HCT116 (cell line): ENCODE results near the gene HNRNPU. TPM values are rescaled to one million over a fixed set of nuclear protein-coding genes. Genes with fewer than 3 reads are reported as not detected.

Source experiments
- ATAC-seq: fragments of 200-7000 bp; cut with Tn5 transposase; 2 replicates; pipeline ENCODE4 v1.9.1; 2020; ENCODE audit warnings: mild to moderate bottlenecking, moderate library complexity
- BruUV-seq: library from RNA; stranded (reverse); fragments of 400-500 nt; replicated peaks from 2 replicates; lab custom pipeline; 2021; lab: Mats Ljungman, UMichigan
- CTCF ChIA-PET: fragments of 300-600 bp; sonication (Branson Sonifier 250); formaldehyde crosslinking; loops from one replicate; lab custom pipeline; 2021; ENCODE audit warnings: antibody characterized with exemption; lab: Charles Lee
- POLR2A ChIA-PET: fragments of 300-600, 350-600 bp; sonication (Branson Sonifier 250); formaldehyde crosslinking; loops from one replicate; lab custom pipeline; 2021; ENCODE audit warnings: antibody characterized with exemption; lab: Charles Lee
- RAD21 ChIA-PET, 2 experiments: fragments of 300-600 bp; sonication (Branson Sonifier 250); formaldehyde crosslinking; loops; one replicate each; lab custom pipeline; 2023; ENCODE audit warnings: low total read pairs in 2 of 2; ENCODE audit not compliant: uncharacterized antibody in 2 of 2, unreplicated experiment in 2 of 2, low non-redundant PET in 1 of 2; lab: Charles Lee
- DNase-seq: peaks from one replicate; pipeline ENCODE4 v3.0.0-alpha.2; 2010; ENCODE audit warnings: low read depth, low spot score
- H2AFZ ChIP-seq: fragments of 200-600 bp; shearing (Covaris generic), sonication (generic); 2 replicates; pipeline ENCODE4 v1.6.1; 2017; ENCODE audit warnings: low read depth, mixed run types, mixed read lengths, antibody characterized with exemption, low read length; ENCODE audit not compliant: poor library complexity, severe bottlenecking
- H3K27ac ChIP-seq: 2 replicates; pipeline ENCODE4 v1.5.1; 2012; ENCODE audit warnings: low read depth, low read length
- H3K27me3 ChIP-seq: fragments of 200-600 bp; sonication (generic); 2 replicates; pipeline ENCODE4 v1.6.1; 2016; ENCODE audit warnings: mixed run types, low read length, mixed read lengths; ENCODE audit not compliant: insufficient read depth
- H3K36me3 ChIP-seq, 2 experiments: fragments of 200-500 bp in 1 of 2; fragments of 200-600 bp in 1 of 2; sonication (Bioruptor generic) in 1 of 2; sonication (generic) in 1 of 2; 2 replicates each; pipeline versions ENCODE4 v1.5.1 to v1.6.1; 2014 to 2016; ENCODE audit warnings: low read length in 2 of 2, inconsistent platforms in 1 of 2, mixed read lengths in 1 of 2, mixed run types in 1 of 2; ENCODE audit not compliant: insufficient read depth in 2 of 2, control insufficient read depth in 1 of 2
- H3K4me1 ChIP-seq, 2 experiments: fragments of 200-600 bp in 1 of 2; sonication (generic) in 1 of 2; 2 replicates each; pipeline versions ENCODE4 v1.5.1 to v1.6.1; 2012 to 2017; ENCODE audit warnings: low read length in 2 of 2, inconsistent platforms in 1 of 2, mild to moderate bottlenecking in 1 of 2, mixed read lengths in 1 of 2, mixed run types in 1 of 2, moderate library complexity in 1 of 2; ENCODE audit not compliant: insufficient read depth in 2 of 2, control insufficient read depth in 1 of 2
- H3K4me2 ChIP-seq: fragments of 200-600 bp; sonication (generic); 2 replicates; pipeline ENCODE4 v1.6.1; 2017; ENCODE audit warnings: mixed run types, low read length, mixed read lengths
- H3K4me3 ChIP-seq, 2 experiments: fragments of 200-600 bp in 1 of 2; sonication (generic) in 1 of 2; replicated peaks in 1 of 2; 2 replicates each; pipeline ENCODE4 v1.5.1; 2011 to 2016; ENCODE audit warnings: low read length in 2 of 2, control low read depth in 1 of 2, low read depth in 1 of 2, mild to moderate bottlenecking in 1 of 2, mixed read lengths in 1 of 2, mixed run types in 1 of 2
- H3K79me2 ChIP-seq: fragments of 200-600 bp; sonication (generic); 2 replicates; pipeline ENCODE4 v1.6.1; 2017; ENCODE audit warnings: mild to moderate bottlenecking, mixed run types, low read length, moderate library complexity, mixed read lengths; ENCODE audit not compliant: insufficient read depth
- H3K9ac ChIP-seq: fragments of 200-600 bp; sonication (generic); 2 replicates; pipeline ENCODE4 v1.6.1; 2016; ENCODE audit warnings: low read length, mixed read lengths
- H3K9me2 ChIP-seq: fragments of 200-600 bp; sonication (generic), shearing (Covaris generic); 2 replicates; pipeline ENCODE4 v1.6.1; 2017; ENCODE audit warnings: mixed run types, mild to moderate bottlenecking, moderate library complexity; ENCODE audit not compliant: insufficient read depth
- H3K9me3 ChIP-seq, 2 experiments: fragments of 200-500 bp in 1 of 2; fragments of 200-600 bp in 1 of 2; sonication (Bioruptor generic) in 1 of 2; sonication (generic) in 1 of 2; 2 replicates each; pipeline ENCODE4 v1.6.1; 2014 to 2017; ENCODE audit warnings: low read length in 2 of 2, mixed read lengths in 2 of 2, inconsistent platforms in 1 of 2, low read depth in 1 of 2, mild to moderate bottlenecking in 1 of 2, mixed run types in 1 of 2, moderate library complexity in 1 of 2; ENCODE audit not compliant: control insufficient read depth in 1 of 2, insufficient read depth in 1 of 2
- H4K20me1 ChIP-seq: fragments of 200-600 bp; sonication (generic), shearing (Covaris generic); 2 replicates; pipeline ENCODE4 v1.6.1; 2017; ENCODE audit warnings: mixed run types, mild to moderate bottlenecking, moderate library complexity; ENCODE audit not compliant: insufficient read depth
- CBX3 ChIP-seq: IDR thresholded peaks from 2 replicates; pipeline ENCODE4 v1.6.1; 2012; ENCODE audit warnings: low read depth
- CEBPB ChIP-seq: IDR thresholded peaks from 2 replicates; pipeline ENCODE4 v1.6.1; 2012; ENCODE audit warnings: low read depth
- ELF1 ChIP-seq: IDR thresholded peaks from 2 replicates; pipeline ENCODE4 v1.6.1; 2012; ENCODE audit warnings: low read depth, borderline replicate concordance
- EZH2 ChIP-seq: fragments of 200-600 bp; sonication (generic); IDR thresholded peaks from 2 replicates; pipeline ENCODE4 v1.6.1; 2017; ENCODE audit warnings: antibody characterized with exemption, mixed run types
- EZH2phosphoT487 ChIP-seq: fragments of 200-600 bp; IDR thresholded peaks from 2 replicates; pipeline ENCODE4 v1.6.1; 2018; ENCODE audit warnings: antibody characterized with exemption, borderline replicate concordance
- POLR2A ChIP-seq: IDR thresholded peaks from 2 replicates; pipeline ENCODE4 v1.7.0; 2011; ENCODE audit warnings: borderline replicate concordance; ENCODE audit not compliant: insufficient read depth, insufficient read length; ENCODE audit errors: extremely low read depth
- RAD21 ChIP-seq: IDR thresholded peaks from 2 replicates; pipeline ENCODE4 v1.6.1; 2012; ENCODE audit warnings: low read depth, mild to moderate bottlenecking
- REST ChIP-seq: IDR thresholded peaks from 2 replicates; pipeline ENCODE4 v1.6.1; 2012; ENCODE audit warnings: low read depth
- SIN3A ChIP-seq: IDR thresholded peaks from 2 replicates; pipeline ENCODE4 v1.6.1; 2012; ENCODE audit warnings: low read depth
- SRF ChIP-seq: IDR thresholded peaks from 2 replicates; pipeline ENCODE4 v1.6.1; 2012; ENCODE audit warnings: low read depth
- TCF7L2 ChIP-seq: IDR thresholded peaks from 2 replicates; pipeline ENCODE4 v1.7.0; 2011; ENCODE audit warnings: borderline replicate concordance, inconsistent platforms; ENCODE audit not compliant: insufficient read depth, insufficient read length; ENCODE audit errors: extremely low read depth
- YY1 ChIP-seq: IDR thresholded peaks from 2 replicates; pipeline ENCODE4 v1.6.1; 2011; ENCODE audit warnings: low read length, low read depth, moderate library complexity, mild to moderate bottlenecking; ENCODE audit not compliant: insufficient replicate concordance; ENCODE audit errors: extremely low read depth
- ZFX ChIP-seq: fragments of 450-650 bp; IDR thresholded peaks from 2 replicates; pipeline ENCODE4 v1.6.1; 2017
- ZNF274 ChIP-seq: fragments of 200-500 bp; sonication (Bioruptor generic); IDR thresholded peaks from 2 replicates; pipeline ENCODE4 v1.6.1; 2014; ENCODE audit warnings: mild to moderate bottlenecking, low read depth, low read length, inconsistent platforms
- intact Hi-C: fragments of 100-400 bp; cut with micrococcal nuclease; formaldehyde crosslinking; loops from 2 replicates; pipeline ENCODE4 v1.10.0; 2022
- total RNA-seq: library from RNA; stranded (reverse); gene quantifications from one replicate; pipeline ENCODE4 v1.2.1, GENCODE V29; 2021; ENCODE audit not compliant: unreplicated experiment
- TF ChIP-seq, protein P1 (sequence below): IDR thresholded peaks from 2 replicates; pipeline ENCODE4 v1.6.1; 2011; ENCODE audit warnings: mild to moderate bottlenecking, low read length, moderate library complexity; ENCODE audit not compliant: insufficient replicate concordance; ENCODE audit errors: extremely low read depth

HNRNPU gene
- total RNA-seq, 1 experiment from 2014 or later = 424 TPM

DNA sequence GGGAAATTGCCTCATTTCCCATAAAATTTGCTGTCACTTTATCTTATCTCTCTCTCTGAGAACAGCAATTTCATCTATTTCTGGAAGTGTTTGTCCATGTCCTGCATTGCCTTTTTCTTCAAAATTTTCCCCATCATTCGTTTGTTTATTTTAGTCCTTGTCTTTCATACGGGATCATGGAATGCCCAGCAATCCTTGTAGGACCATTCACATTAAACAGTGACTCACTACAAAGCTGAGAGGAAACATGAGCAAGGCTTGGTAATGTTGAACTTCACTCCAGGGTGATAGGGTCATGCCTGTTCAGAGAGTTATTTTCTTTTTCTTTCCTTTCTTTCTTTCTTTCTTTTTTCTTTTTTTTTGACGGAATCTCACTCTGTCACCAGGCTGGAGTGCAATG is 32.2 kb upstream of the HNRNPU start:
- Histone ChIP-seq H3K36me3 (no peaks in the 10 kb centered on the region), H3K79me2 (no peaks in the 10 kb centered on the region), H4K20me1 (no peaks in the 10 kb centered on the region), H3K9me3 (no peaks in the 10 kb centered on the region), H3K9ac (no peak overlapping the region), H3K27ac (no peak overlapping the region), H3K4me1 (peaks cover 5 to 15% of the 10 kb centered on the region in 2 experiments), H3K9me2 (no peaks in the 10 kb centered on the region), H3K4me3 (no peak overlapping the region), H2AFZ (no peak overlapping the region), H3K27me3 (no peaks in the 10 kb centered on the region), H3K4me2 (peak overlapping the region; percentile 19; the same call in 1 of the 2 replicates)
- POLR2A ChIA-PET = no interaction called here
- no TSS peak for BruUV-seq
- TF ChIP-seq SIN3A = no peak
- TF ChIP-seq YY1 = no peak
- no peak for TF ChIP-seq ZNF274
- no peak for TF ChIP-seq CEBPB
- TF ChIP-seq SRF = no peak
- no peak for TF ChIP-seq POLR2A
- no peak for TF ChIP-seq REST
- CTCF ChIA-PET = no interaction called here
- RAD21 ChIA-PET = no interaction called here
- DNase-seq = no peak
- no peak for ATAC-seq
- intact Hi-C loops = no loop called here

DNA sequence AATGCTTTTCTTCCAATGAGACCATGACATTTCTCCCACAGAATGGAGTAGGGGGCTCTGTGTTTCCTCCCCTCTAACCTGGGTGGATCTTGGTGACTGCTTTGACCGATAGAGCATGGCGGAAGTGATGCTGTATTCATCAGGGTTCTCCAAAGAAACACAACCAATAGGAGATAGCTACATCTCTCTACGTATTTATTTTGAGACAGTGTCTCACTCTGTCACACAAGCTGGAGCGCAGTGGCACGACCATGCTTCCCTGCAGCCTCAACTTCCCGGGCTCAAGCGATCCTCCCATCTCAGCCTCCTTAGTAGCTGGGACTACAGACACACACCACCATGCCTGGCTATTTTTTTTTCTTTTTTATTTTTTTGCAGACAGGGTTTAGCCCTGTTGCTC is 29.5 kb upstream of the HNRNPU start:
- Histone ChIP-seq H3K9me3 (no peaks in the 10 kb centered on the region), H3K4me1 (peaks cover 5 to 15% of the 10 kb centered on the region in 2 experiments), H2AFZ (no peak overlapping the region), H3K27ac (no peak overlapping the region), H3K36me3 (no peaks in the 10 kb centered on the region), H3K9ac (no peak overlapping the region), H3K4me2 (no peak overlapping the region), H3K27me3 (no peaks in the 10 kb centered on the region), H3K9me2 (no peaks in the 10 kb centered on the region), H3K4me3 (no peak overlapping the region), H4K20me1 (no peaks in the 10 kb centered on the region), H3K79me2 (no peaks in the 10 kb centered on the region)
- ChIA-PET CTCF (no interaction called here), RAD21 (no interaction called here), POLR2A (no interaction called here)
- no TSS peak for BruUV-seq
- ATAC-seq (no peak), DNase-seq (no peak)
- intact Hi-C loops = no loop called here
- no peak for TF ChIP-seq ELF1
- TF ChIP-seq POLR2A = no peak
- no peak for TF ChIP-seq CEBPB
- no peak for TF ChIP-seq EZH2
- no peak for TF ChIP-seq EZH2phosphoT487
- TF ChIP-seq, protein P1, sequence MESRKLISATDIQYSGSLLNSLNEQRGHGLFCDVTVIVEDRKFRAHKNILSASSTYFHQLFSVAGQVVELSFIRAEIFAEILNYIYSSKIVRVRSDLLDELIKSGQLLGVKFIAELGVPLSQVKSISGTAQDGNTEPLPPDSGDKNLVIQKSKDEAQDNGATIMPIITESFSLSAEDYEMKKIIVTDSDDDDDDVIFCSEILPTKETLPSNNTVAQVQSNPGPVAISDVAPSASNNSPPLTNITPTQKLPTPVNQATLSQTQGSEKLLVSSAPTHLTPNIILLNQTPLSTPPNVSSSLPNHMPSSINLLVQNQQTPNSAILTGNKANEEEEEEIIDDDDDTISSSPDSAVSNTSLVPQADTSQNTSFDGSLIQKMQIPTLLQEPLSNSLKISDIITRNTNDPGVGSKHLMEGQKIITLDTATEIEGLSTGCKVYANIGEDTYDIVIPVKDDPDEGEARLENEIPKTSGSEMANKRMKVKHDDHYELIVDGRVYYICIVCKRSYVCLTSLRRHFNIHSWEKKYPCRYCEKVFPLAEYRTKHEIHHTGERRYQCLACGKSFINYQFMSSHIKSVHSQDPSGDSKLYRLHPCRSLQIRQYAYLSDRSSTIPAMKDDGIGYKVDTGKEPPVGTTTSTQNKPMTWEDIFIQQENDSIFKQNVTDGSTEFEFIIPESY = no peak
- TF ChIP-seq TCF7L2 = no peak
- TF ChIP-seq CBX3 = no peak
- no peak for TF ChIP-seq RAD21
- TF ChIP-seq ZFX = no peak
